ENCODE measurements around the gene TAF8.

The TAF8 gene

DNA sequence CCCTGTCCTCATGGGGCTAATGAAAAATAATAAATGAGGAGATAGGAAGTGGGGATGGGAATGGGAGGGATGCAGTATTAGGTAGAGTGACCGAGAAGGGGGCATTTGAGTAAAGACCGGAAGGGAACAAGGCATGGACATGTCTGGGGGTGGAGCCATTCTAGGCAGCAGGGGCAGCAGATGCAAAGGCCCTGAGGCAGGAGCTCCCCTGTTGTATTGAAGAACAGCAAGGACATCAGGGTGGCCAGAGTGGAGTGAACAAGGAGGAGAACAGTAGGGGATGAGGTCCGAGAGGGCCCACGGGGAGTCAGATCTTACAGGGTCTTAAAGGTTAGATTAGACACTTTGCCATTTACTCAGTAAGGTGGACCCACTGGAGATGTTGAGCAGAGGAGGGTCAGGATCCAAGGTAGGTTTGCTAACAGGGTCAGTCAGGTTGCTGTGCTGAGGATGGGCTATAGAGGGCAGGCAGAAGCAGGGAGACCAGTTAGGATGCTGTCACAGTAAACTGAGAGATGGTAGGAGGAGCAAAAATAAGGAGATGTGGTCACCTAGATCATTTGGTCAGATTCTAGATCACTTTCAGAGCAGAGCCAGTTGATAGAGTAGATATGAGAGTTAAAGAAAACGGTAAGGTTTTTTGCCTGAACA is 18.7 kb downstream of the TAF8 start:
- H3K4me1 ChIP-seq (ENCODE audit: low read length) = no peaks in the 10 kb centered on the region
- no peaks in the 10 kb centered on the region for H3K9me3 ChIP-seq (replicated peaks; ENCODE audit: insufficient read depth, low read length)
- no peak for DNase-seq
- H3K79me2 ChIP-seq (ENCODE audit: low read length) = no peaks in the 10 kb centered on the region
- H3K4me3 ChIP-seq (ENCODE audit: low read length) = no peak overlapping the region
- H3K9me2 ChIP-seq (replicated peaks; ENCODE audit: insufficient read depth, low read length) = no peaks in the 10 kb centered on the region
- H3K9ac ChIP-seq (ENCODE audit: low read length) = no peak overlapping the region
- H4K20me1 ChIP-seq (ENCODE audit: insufficient read depth, low read length) = no peaks in the 10 kb centered on the region
- H3F3A ChIP-seq (ENCODE audit: insufficient read depth, low read length) = no peaks in the 10 kb centered on the region
- no peaks in the 10 kb centered on the region for H3K27me3 ChIP-seq (replicated peaks; ENCODE audit: insufficient read depth, low read length)
- H3K36me3 ChIP-seq (replicated peaks; ENCODE audit: insufficient read depth, low read length) = no peaks in the 10 kb centered on the region
- TF ChIP-seq EZH2 (optimal IDR thresholded peaks at IDR 0.05; ENCODE audit: low read depth, low read length) (no peak), EZH2phosphoT487 (IDR thresholded peaks at IDR 0.05; ENCODE audit: low read length) (no peak)
- TF ChIP-seq, protein P1, sequence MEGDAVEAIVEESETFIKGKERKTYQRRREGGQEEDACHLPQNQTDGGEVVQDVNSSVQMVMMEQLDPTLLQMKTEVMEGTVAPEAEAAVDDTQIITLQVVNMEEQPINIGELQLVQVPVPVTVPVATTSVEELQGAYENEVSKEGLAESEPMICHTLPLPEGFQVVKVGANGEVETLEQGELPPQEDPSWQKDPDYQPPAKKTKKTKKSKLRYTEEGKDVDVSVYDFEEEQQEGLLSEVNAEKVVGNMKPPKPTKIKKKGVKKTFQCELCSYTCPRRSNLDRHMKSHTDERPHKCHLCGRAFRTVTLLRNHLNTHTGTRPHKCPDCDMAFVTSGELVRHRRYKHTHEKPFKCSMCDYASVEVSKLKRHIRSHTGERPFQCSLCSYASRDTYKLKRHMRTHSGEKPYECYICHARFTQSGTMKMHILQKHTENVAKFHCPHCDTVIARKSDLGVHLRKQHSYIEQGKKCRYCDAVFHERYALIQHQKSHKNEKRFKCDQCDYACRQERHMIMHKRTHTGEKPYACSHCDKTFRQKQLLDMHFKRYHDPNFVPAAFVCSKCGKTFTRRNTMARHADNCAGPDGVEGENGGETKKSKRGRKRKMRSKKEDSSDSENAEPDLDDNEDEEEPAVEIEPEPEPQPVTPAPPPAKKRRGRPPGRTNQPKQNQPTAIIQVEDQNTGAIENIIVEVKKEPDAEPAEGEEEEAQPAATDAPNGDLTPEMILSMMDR (IDR thresholded peaks at IDR 0.05; ENCODE audit: low read length) = no peak
- H2AFZ ChIP-seq (ENCODE audit: low read length) = no peak overlapping the region
- H3K4me2 ChIP-seq (ENCODE audit: low read depth, low read length) = no peak overlapping the region
- no peak overlapping the region for H3K27ac ChIP-seq (ENCODE audit: low read length)

DNA sequence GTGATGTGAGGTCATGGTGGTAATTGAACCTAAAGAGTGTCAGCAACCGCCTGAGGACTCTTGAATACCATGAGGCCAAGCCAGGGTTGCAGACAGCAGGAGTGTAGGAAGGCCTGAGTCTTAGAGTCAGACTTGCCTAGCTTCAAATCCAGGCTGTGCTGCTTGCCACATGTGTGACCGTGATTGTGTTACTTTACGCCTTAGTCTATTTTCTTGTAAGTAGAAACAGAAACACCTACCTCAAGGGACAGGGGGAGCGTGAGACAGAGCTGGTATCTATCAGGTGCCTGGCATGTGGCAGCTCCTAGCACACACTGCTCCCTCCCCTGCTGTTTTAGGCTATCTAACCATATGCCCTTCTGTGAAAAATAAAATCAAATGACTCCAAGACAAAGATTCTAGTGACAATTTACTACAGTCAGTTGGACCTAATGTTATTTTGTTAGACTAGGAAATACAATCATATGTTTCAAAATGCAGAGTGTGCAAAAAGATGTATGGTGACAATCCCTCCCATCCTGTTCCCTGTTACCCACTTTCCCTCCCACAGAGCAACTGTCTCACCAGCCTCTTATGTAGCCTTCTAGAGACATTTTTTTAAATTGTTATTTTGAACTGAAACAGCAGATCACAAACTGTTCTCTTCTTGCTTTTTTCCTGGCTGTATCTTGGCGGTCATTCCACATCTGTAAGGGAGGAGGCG is 21.7 kb downstream of the TAF8 start:
- no peak for DNase-seq
- H3K9ac ChIP-seq (ENCODE audit: low read length) = no peak overlapping the region
- no peaks in the 10 kb centered on the region for H3F3A ChIP-seq (ENCODE audit: insufficient read depth, low read length)
- H2AFZ ChIP-seq (ENCODE audit: low read length) = no peak overlapping the region
- H3K4me2 ChIP-seq (ENCODE audit: low read depth, low read length) = no peak overlapping the region
- no peaks in the 10 kb centered on the region for H4K20me1 ChIP-seq (ENCODE audit: insufficient read depth, low read length)
- H3K27ac ChIP-seq (ENCODE audit: low read length) = no peak overlapping the region
- no peaks in the 10 kb centered on the region for H3K36me3 ChIP-seq (replicated peaks; ENCODE audit: insufficient read depth, low read length)
- no peaks in the 10 kb centered on the region for H3K4me1 ChIP-seq (ENCODE audit: low read length)
- no peaks in the 10 kb centered on the region for H3K27me3 ChIP-seq (replicated peaks; ENCODE audit: insufficient read depth, low read length)
- TF ChIP-seq EZH2 (optimal IDR thresholded peaks at IDR 0.05; ENCODE audit: low read depth, low read length) (no peak), EZH2phosphoT487 (IDR thresholded peaks at IDR 0.05; ENCODE audit: low read length) (no peak)
- TF ChIP-seq, protein P1 (IDR thresholded peaks at IDR 0.05; ENCODE audit: low read length) = no peak
- H3K9me3 ChIP-seq (replicated peaks; ENCODE audit: insufficient read depth, low read length) = no peaks in the 10 kb centered on the region
- no peaks in the 10 kb centered on the region for H3K9me2 ChIP-seq (replicated peaks; ENCODE audit: insufficient read depth, low read length)
- no peaks in the 10 kb centered on the region for H3K79me2 ChIP-seq (ENCODE audit: low read length)
- no peak overlapping the region for H3K4me3 ChIP-seq (ENCODE audit: low read length)

DNA sequence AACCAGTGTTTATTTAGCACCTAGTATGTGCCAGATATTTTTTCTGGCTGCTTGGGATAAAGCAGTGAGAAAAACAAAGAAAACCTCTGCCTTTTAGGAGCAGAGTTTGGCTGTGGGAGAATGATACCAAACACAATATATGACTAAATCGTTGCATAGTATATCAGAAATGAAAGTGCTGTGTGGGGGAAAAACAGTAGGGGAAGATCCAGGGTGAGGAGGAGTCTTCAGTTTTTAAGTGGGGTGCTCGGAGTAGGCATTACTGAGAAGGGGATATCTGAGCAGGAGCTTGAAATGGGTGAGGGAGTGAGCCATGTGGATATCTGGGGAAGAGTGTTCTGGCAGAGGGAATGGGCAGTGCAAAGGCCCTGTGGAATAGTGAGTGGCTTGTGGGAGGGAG is 23.0 kb downstream of the TAF8 start:
- H3K4me2 ChIP-seq (ENCODE audit: low read depth, low read length) = no peak overlapping the region
- no peaks in the 10 kb centered on the region for H3K9me3 ChIP-seq (replicated peaks; ENCODE audit: insufficient read depth, low read length)
- DNase-seq = no peak
- no peak overlapping the region for H3K4me3 ChIP-seq (ENCODE audit: low read length)
- H3K27ac ChIP-seq (ENCODE audit: low read length) = no peak overlapping the region
- H3K9me2 ChIP-seq (replicated peaks; ENCODE audit: insufficient read depth, low read length) = no peaks in the 10 kb centered on the region
- no peaks in the 10 kb centered on the region for H3K79me2 ChIP-seq (ENCODE audit: low read length)
- H3K27me3 ChIP-seq (replicated peaks; ENCODE audit: insufficient read depth, low read length) = no peaks in the 10 kb centered on the region
- H3F3A ChIP-seq (ENCODE audit: insufficient read depth, low read length) = no peaks in the 10 kb centered on the region
- H4K20me1 ChIP-seq (ENCODE audit: insufficient read depth, low read length) = no peaks in the 10 kb centered on the region
- no peaks in the 10 kb centered on the region for H3K36me3 ChIP-seq (replicated peaks; ENCODE audit: insufficient read depth, low read length)
- H3K4me1 ChIP-seq (ENCODE audit: low read length) = no peaks in the 10 kb centered on the region
- TF ChIP-seq EZH2phosphoT487 (IDR thresholded peaks at IDR 0.05; ENCODE audit: low read length) (no peak), EZH2 (optimal IDR thresholded peaks at IDR 0.05; ENCODE audit: low read depth, low read length) (no peak)
- TF ChIP-seq, protein P1 (IDR thresholded peaks at IDR 0.05; ENCODE audit: low read length) = no peak
- H2AFZ ChIP-seq (ENCODE audit: low read length) = no peak overlapping the region
- H3K9ac ChIP-seq (ENCODE audit: low read length) = no peak overlapping the region

Measured in MM.1S (cell line).